ENCODE results near the gene ING5.

GRCh38 chr2:241739177-241739576, 37.3 kb downstream of the ING5 start:
- no peak for TF ChIP-seq CTCF (conservative IDR thresholded peaks at IDR 0.05; ENCODE audit: low read length)
- TF ChIP-seq EZH2phosphoT487 (IDR thresholded peaks at IDR 0.05; ENCODE audit: borderline replicate concordance, low read depth, low read length), result no peak

Data from OCI-LY7 (cell line).